Esophagus muscularis mucosa (tissue), 4 donors: Measurements from ENCODE around the gene TMEM45A. TPM values are rescaled to one million over a fixed set of nuclear protein-coding genes. Genes with fewer than 3 reads are reported as not detected.

Source experiments
- DNase-seq: peaks from one replicate; pipeline ENCODE4 v3.0.0-alpha.2; 2017; ENCODE audit errors: extremely low spot score
- H3K27ac ChIP-seq, 4 donors: fragments of 200-600 bp; sonication (generic); replicated peaks in 1 of 4; 1 replicate in 3 of 4; 2 replicates in 1 of 4; pipeline ENCODE4 v1.5.1; 2016 to 2019; ENCODE audit warnings: mild to moderate bottlenecking in 1 of 4
- H3K27me3 ChIP-seq, 4 donors: fragments of 200-600 bp; sonication (generic); one replicate each; pipeline versions ENCODE4 v1.5.1 to v1.6.0; 2016 to 2019
- H3K36me3 ChIP-seq, 4 donors: fragments of 200-600 bp; sonication (generic); one replicate each; pipeline ENCODE4 v1.5.1; 2016 to 2019
- H3K4me1 ChIP-seq, 4 donors: fragments of 200-600 bp; sonication (generic); one replicate each; pipeline ENCODE4 v1.5.1; 2016 to 2019
- H3K4me3 ChIP-seq, 4 donors: fragments of 200-600 bp; sonication (generic); 1 replicate in 2 of 4; 2 replicates in 2 of 4; pipeline ENCODE4 v1.5.1; 2016 to 2019; ENCODE audit warnings: mild to moderate bottlenecking in 4 of 4, moderate library complexity in 1 of 4
- H3K9me3 ChIP-seq, 4 donors: fragments of 200-600 bp; sonication (generic); 1 replicate in 3 of 4; 2 replicates in 1 of 4; pipeline ENCODE4 v1.5.1; 2016 to 2019
- EP300 ChIP-seq: sonication (generic); formaldehyde crosslinking; IDR thresholded peaks from one replicate; pipeline ENCODE4 v1.6.1; 2017; ENCODE audit warnings: antibody characterized with exemption
- POLR2A ChIP-seq: fragments of 450-650 bp; IDR thresholded peaks from one replicate; pipeline ENCODE4 v1.6.1; 2017; ENCODE audit warnings: antibody characterized with exemption, moderate library complexity, mild to moderate bottlenecking, low read depth
- POLR2AphosphoS5 ChIP-seq, 2 donors: sonication (generic); formaldehyde crosslinking; IDR thresholded peaks; one replicate each; pipeline ENCODE4 v1.6.1; 2017; ENCODE audit warnings: antibody characterized with exemption in 2 of 2
- WGBS: methylation state at CpG from one replicate; pipeline ENCODE4 v1.1.5; 2018; 5-methylcytosine and 5-hydroxymethylcytosine counted together
- intact Hi-C: fragments of 100-400 bp; cut with DNase I; formaldehyde crosslinking; loops from one replicate; pipeline ENCODE4 v1.15.1; 2023
- total RNA-seq, 4 donors: library from RNA; depleted of rRNA; stranded (reverse); fragments of >200 nt; gene quantifications; one replicate each; pipeline versions ENCODE4 v1.1.0 to v1.2.1, GENCODE V29; 2016
- TF ChIP-seq, protein P1 (sequence below), 3 experiments: fragments of 200-600 bp in 2 of 3; fragments of 450-650 bp in 1 of 3; sonication (generic) in 2 of 3; IDR thresholded peaks; one replicate each; pipeline ENCODE4 v1.5.1; 2017 to 2019; ENCODE audit warnings: antibody characterized with exemption in 3 of 3, mild to moderate bottlenecking in 2 of 3, moderate library complexity in 1 of 3

Gene TMEM45A
- total RNA-seq, 4 donors from 2014 or later: 8.7 to 17.2 (median 9.6) TPM

DNA sequence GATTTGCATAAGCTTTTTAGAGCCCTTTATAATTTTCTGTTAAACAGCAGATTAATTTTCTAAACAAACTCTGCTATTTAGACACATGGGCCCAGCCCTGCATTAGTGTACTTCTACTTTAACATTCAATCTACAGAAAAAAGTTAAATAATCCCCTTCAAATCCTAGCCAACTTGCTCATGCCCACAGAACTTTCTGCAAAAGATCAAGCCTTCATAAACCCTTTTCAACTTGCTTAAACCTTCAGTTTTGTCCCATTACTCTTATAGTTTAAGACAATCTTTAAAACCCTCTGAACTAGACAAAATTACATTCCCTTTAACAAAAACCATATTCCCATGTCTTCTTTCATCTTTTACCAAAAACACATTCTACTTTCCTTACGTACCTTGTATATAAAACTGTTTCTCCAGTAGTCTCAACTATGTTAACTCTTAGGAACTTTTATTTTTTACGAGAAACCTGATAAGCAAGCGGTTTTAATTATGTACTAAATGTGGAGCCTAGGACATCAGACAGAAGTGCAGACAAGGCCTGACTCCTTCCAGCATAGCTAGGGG is 91.8 kb downstream of the TMEM45A start:
- Histone ChIP-seq H3K4me3 (no peak overlapping the region), H3K27me3 (no peaks in the 10 kb centered on the region), H3K9me3 (no peaks in the 10 kb centered on the region), H3K4me1 (no peaks in the 10 kb centered on the region), H3K27ac (no peak overlapping the region), H3K36me3 (no peaks in the 10 kb centered on the region)
- no peak for DNase-seq
- 95% methylated on average over 3 of the region's 3 CpGs for whole genome bisulfite sequencing
- TF ChIP-seq, protein P1, sequence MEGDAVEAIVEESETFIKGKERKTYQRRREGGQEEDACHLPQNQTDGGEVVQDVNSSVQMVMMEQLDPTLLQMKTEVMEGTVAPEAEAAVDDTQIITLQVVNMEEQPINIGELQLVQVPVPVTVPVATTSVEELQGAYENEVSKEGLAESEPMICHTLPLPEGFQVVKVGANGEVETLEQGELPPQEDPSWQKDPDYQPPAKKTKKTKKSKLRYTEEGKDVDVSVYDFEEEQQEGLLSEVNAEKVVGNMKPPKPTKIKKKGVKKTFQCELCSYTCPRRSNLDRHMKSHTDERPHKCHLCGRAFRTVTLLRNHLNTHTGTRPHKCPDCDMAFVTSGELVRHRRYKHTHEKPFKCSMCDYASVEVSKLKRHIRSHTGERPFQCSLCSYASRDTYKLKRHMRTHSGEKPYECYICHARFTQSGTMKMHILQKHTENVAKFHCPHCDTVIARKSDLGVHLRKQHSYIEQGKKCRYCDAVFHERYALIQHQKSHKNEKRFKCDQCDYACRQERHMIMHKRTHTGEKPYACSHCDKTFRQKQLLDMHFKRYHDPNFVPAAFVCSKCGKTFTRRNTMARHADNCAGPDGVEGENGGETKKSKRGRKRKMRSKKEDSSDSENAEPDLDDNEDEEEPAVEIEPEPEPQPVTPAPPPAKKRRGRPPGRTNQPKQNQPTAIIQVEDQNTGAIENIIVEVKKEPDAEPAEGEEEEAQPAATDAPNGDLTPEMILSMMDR (IDR thresholded peaks at IDR 0.05): no peak
- TF ChIP-seq EP300: no peak
- no peak for TF ChIP-seq POLR2A
- TF ChIP-seq POLR2AphosphoS5 (IDR thresholded peaks at IDR 0.05): no peak
- intact Hi-C loops: no loop called here

DNA sequence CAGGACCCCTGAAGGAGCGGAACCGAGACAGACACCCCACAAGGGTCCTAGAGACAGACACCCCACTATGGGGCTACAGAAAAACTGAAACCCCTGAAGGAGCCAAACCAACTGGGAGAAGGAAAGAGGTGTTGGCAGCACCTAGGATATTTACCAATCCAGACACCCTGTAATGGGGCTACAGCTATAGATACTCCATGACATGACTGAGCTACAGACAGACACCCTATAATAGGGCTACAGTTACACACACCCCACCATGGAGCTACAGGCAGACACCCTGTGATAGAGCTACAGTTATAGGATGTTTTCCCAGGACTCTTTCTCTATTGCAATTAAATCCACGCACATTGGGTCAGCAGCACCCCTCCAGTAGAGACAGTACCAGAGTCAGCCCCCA is 94.4 kb downstream of the TMEM45A start:
- intact Hi-C loops: no loop called here
- 96% methylated on average over 3 of the region's 3 CpGs for WGBS
- Histone ChIP-seq H3K36me3 (no peaks in the 10 kb centered on the region), H3K4me1 (peaks cover 0 to 4% (median 3%) of the 10 kb centered on the region in 4 donors), H3K27me3 (no peaks in the 10 kb centered on the region), H3K27ac (no peak overlapping the region), H3K9me3 (no peaks in the 10 kb centered on the region), H3K4me3 (no peak overlapping the region)
- no peak for TF ChIP-seq EP300
- no peak for TF ChIP-seq POLR2AphosphoS5 (IDR thresholded peaks at IDR 0.05)
- no peak for TF ChIP-seq POLR2A
- TF ChIP-seq, protein P1 (IDR thresholded peaks at IDR 0.05): no peak
- DNase-seq: no peak

DNA sequence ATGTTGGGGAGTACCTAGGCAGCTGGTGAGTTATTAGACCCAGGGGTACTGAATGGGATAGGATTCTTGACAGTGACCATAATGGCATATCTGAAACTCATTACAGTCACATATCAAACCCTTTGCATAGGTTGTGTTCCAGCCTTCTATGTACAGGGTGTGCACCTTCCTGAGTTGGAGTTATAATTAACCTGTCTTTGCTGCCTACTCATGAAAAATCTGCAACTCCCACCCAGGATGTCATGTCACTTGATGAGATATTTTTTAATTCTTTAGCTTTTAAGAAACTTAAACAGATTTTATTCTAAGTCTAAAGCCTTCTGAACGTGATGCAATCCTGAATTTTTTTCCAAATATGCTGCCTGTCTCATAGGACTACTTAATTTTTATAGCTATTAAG is 95.8 kb downstream of the TMEM45A start:
- no peaks in the 10 kb centered on the region for H3K27me3 ChIP-seq
- H3K4me1 ChIP-seq: peaks cover 0 to 4% (median 3%) of the 10 kb centered on the region in 4 donors
- intact Hi-C loops: no loop called here
- DNase-seq: no peak
- no peak overlapping the region for H3K4me3 ChIP-seq
- no peak overlapping the region for H3K27ac ChIP-seq
- 77% methylated on average over 1 of the region's 1 CpG for WGBS
- TF ChIP-seq, protein P1 (IDR thresholded peaks at IDR 0.05): no peak
- TF ChIP-seq POLR2A (no peak), EP300 (no peak), POLR2AphosphoS5 (IDR thresholded peaks at IDR 0.05) (no peak)
- H3K9me3 ChIP-seq: no peaks in the 10 kb centered on the region
- no peaks in the 10 kb centered on the region for H3K36me3 ChIP-seq

DNA sequence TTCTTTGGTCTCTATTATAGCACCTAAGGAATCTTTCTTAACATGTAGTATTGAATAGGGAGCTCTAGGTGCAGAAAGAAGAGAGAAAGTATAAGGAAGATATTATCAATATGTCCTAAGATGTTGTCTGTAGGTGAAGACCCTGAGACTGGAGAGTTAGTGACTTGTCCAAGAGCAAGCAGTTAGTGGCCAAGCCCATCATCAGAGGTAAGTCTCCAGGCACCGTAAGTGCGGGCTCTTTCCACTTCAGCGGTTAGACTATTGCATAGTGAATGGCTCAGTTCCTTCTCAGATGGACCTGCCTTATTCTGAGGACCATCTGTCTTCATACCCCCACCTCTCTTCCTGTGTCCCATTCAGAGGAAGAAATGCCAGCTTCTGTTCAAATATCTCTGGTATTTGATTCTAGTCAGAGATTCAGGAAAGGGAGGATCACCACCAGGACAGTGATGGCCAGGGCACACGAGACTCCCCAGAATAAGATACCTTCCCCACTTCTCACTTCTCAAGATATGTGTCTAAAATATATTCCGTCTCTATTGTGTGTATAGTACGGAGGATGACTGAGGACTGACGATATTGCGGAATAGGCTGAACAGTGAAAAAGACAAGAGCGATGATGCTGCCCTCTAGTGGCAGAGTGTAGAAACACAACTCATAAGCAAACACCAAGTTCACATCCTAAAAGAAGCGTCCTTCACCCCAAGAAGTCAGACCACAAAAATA is 97.9 kb downstream of the TMEM45A start:
- peaks cover 0 to 4% (median 3%) of the 10 kb centered on the region in 4 donors for H3K4me1 ChIP-seq
- 22% methylated on average over 10 of the region's 10 CpGs for WGBS
- no peaks in the 10 kb centered on the region for H3K36me3 ChIP-seq
- H3K9me3 ChIP-seq: no peaks in the 10 kb centered on the region
- TF ChIP-seq, protein P1 (IDR thresholded peaks at IDR 0.05): peak; percentile 87 to 92 (median 90)
- no peak for TF ChIP-seq POLR2A
- TF ChIP-seq POLR2AphosphoS5 (IDR thresholded peaks at IDR 0.05): no peak
- H3K4me3 ChIP-seq: peak overlapping the region in 2 of 4 donors; percentile 10 to 36
- no peak for DNase-seq
- no peaks in the 10 kb centered on the region for H3K27me3 ChIP-seq
- intact Hi-C loops: loop anchor here (1.0 to 5.0 kb wide), 3 partner anchors 127 to 763 kb away; no protein-coding TSS in a partner anchor
- no peak overlapping the region for H3K27ac ChIP-seq
